ENCODE results near the gene HAAO. TPM values are rescaled to one million over a fixed set of nuclear protein-coding genes. Genes with fewer than 3 reads are reported as not detected.

HAAO gene
- 0.70 TPM in 1 of 2 replicates, not detected in the other for total RNA-seq

DNA sequence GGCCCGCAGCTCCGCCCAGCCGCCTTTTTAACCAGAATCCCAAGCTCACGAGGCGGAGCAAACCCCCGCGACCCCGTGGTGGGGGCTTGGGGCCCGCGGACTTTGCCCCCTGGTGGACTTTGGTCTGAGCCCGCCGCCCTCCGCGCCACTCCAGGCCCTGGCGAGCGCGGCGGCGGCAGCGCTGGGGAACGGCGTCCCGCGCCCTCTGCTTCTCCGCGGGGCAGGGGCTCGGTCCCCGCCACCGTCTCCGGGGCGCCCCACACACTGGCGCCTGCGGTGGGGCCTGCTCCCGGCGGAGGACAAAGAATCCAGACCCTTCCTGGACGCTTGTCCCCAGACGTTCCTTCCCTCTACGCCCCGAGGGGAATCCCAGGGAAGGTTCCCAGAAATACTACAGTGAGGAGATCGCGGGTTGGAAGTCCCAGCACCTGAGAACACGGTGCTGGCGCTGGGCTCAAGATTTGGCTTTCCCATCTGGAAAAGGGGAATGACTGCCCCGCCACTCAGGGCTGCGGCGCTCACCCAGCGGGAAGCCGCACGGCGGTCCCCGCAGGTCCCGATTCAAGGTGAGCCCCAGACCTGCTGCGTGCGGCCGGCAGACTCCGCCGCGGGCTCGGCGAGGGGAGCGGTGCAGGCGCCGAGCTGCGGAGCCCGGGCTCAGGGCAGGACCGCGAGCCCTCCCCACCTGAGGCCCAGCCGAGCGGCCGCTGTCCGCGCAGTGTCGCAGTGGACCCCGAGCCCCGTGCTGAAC is at the start of gene HAAO:
Gene HAAO, minus strand, starts transcription at position 1 of the 751 bp plus-strand sequence. CDS start 47 bp downstream, outside the sequence.

DNA sequence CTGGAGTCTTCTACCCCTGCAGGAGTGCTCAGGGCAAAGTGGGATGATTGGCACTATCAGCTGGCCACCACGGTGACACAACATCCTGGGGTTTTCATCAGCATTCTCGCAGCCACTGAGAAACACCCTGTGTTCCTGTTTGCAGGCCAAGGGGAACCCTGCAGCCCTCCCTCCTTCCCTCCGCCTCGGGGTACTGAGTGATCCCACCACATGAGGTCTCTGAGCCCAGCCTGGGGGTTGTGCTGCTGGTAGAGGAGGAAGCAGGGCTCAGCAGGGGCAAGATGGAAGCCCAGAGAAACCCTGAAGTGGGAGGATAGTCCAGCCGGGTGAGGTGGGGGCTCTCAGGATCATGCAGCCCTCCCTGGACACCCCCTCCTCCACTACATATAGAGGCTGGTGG is 28.3 kb downstream of the HAAO start, which contains the start of gene OXER1:
Gene OXER1, minus strand, starts transcription at position 40 of the 400 bp plus-strand sequence. CDS start 73 bp downstream, outside the sequence.

Other genes starting within 250 kb of the HAAO start
- 16.5 and 18.4 TPM in 2 replicates for gene MTA3, start 224.0 kb downstream of the HAAO start, total RNA-seq
- gene OXER1, start 28.4 kb downstream of the HAAO start, total RNA-seq = 0.09 TPM in 1 of 2 replicates, not detected in the other